Fibroblast of the aortic adventitia (primary cell): ENCODE data around the gene TRIM68. TPM values are rescaled to one million over a fixed set of nuclear protein-coding genes. Genes with fewer than 3 reads are reported as not detected.

Experiments
- DNase-seq: peaks from one replicate; pipeline ENCODE4 v3.0.0-alpha.2; 2010; ENCODE audit warnings: low read depth
- H3K4me3 ChIP-seq: 2 replicates; pipeline ENCODE4 v1.5.1; 2011; ENCODE audit warnings: low read depth, mild to moderate bottlenecking, control low read depth, low read length, moderate library complexity
- CTCF ChIP-seq: IDR thresholded peaks from 2 replicates; pipeline ENCODE4 v1.5.1; 2011; ENCODE audit warnings: mild to moderate bottlenecking, low read length, control low read depth, inconsistent platforms; ENCODE audit not compliant: insufficient read depth
- total RNA-seq: library from RNA; depleted of rRNA; stranded (reverse); fragments of >200 nt; gene quantifications from 2 replicates; pipeline ENCODE4 v1.2.3, GENCODE V29; 2012; ENCODE audit warnings: low replicate concordance

Gene TRIM68
- total RNA-seq, 1 donor: 9.9 TPM

DNA sequence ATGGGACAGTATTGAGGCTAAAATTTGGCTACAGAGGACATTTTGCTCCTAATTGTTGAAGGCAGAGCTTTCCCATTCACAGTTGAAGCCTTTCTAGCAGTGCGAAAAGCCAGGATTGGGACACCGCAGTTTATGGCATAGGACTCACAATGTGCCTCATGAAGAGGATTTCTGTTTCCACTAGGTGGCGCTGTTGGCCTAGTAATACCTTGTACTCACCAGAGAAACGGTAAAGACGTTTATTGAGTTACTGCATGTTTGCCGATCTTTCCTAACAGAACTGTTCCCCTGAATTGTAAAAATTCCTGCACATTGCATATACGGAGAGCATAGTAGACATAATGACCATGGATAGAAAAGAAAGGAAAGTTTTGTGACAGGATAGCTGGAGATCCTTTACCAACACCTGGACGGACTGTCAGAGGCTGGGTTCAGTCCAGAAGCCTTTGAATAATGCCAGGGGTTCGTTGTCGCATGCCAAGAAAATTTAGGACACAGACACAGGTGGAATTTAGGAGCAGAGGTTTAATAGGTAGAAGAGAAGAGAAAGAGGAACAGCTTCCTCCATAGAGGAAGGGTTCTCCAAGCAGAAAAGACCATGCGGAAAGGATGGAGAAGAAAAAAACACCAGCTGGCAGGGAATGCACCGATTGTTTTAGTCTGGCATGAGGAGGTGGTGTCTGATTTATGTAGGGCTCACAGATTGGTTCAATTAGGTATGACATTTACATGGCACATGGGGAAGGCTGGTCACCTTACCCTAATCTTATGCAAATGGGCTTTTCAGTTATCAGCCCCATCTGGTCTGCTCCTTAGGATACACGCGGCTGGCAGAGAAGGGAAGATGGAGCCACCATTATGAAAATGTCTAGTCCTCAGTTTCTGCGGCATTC lies 18.4 kb upstream of the TRIM68 start:
- peak; percentile 73 for DNase-seq
- TF ChIP-seq CTCF: peak; percentile 59
- H3K4me3 ChIP-seq: no peak overlapping the region

DNA sequence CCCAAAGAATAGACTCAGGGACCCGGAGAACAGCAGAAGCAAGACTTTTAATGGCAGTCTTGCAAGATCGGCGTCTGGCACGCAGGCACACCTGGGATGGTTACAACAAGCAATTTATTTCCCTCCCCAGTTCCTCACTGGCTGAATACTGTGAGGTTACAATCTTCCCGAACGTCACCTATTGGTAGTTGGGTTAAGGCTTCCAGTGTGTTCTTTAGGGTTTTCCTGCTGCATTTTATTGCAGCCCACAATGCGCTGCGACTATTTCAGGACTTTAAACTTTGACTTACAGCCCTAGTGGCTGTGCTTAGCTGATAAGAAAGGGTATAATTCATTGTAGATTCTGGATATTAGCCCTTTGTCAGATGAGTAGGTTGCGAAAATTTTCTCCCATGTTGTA lies 11.5 kb upstream of the TRIM68 start:
- no peak for DNase-seq
- TF ChIP-seq CTCF: no peak
- H3K4me3 ChIP-seq: no peak overlapping the region

DNA sequence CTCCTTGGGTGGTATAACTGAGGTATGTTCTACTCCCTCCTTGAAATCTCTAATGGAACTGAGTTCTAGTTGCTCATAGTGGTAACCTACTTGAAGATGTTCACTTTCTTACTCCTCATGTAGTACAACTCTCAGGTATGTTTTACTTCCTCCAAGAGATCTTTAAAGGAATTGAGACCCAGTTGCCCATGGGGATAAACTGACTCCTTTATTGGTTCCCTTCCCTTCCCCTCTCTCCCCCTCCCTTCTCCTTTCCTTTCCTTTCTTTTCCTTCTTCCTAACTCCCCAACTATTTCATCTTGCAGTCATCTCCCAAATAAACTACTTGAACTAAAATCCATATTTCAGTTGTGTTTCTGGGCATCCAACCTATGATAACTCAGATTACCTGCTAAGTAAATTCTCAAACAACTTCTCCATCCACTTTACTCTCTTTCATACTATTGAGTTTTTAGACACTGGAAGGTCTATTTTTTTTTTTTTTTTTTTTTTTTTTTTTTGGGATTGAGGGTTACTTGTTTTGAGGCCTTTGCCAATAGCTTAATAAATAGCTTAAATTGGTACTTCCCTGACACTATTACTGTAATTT lies 7.9 kb upstream of the TRIM68 start:
- no peak for DNase-seq
- H3K4me3 ChIP-seq: no peak overlapping the region
- no peak for TF ChIP-seq CTCF

- TF ChIP-seq CTCF: no peak
- no peak for DNase-seq
- H3K4me3 ChIP-seq: no peak overlapping the region
Measured at GRCh38 chr11:4611986-4612385, 4.0 kb upstream of the TRIM68 start.

- H3K4me3 ChIP-seq: peak overlapping the region; percentile 34
- TF ChIP-seq CTCF: peak; percentile 14
- peak; percentile 55 for DNase-seq
Measured at GRCh38 chr11:4610258-4610935, 2.4 kb upstream of the TRIM68 start.

- peak; percentile 27 for DNase-seq
- peak overlapping the region; percentile 82 for H3K4me3 ChIP-seq
- TF ChIP-seq CTCF: no peak
Measured at GRCh38 chr11:4607096-4607495, 935 bp downstream of the TRIM68 start.
